HCT116 (cell line): Measurements from ENCODE around the gene CACNA2D2. TPM values are rescaled to one million over a fixed set of nuclear protein-coding genes. Genes with fewer than 3 reads are reported as not detected.

Experiments
- ATAC-seq: fragments of 200-7000 bp; cut with Tn5 transposase; 2 replicates; pipeline ENCODE4 v1.9.1; 2020; ENCODE audit warnings: mild to moderate bottlenecking, moderate library complexity
- BruUV-seq: library from RNA; stranded (reverse); fragments of 400-500 nt; replicated peaks from 2 replicates; lab custom pipeline; 2021; lab: Mats Ljungman, UMichigan
- CTCF ChIA-PET: fragments of 300-600 bp; sonication (Branson Sonifier 250); formaldehyde crosslinking; loops from one replicate; lab custom pipeline; 2021; ENCODE audit warnings: antibody characterized with exemption; lab: Charles Lee
- POLR2A ChIA-PET: fragments of 300-600, 350-600 bp; sonication (Branson Sonifier 250); formaldehyde crosslinking; loops from one replicate; lab custom pipeline; 2021; ENCODE audit warnings: antibody characterized with exemption; lab: Charles Lee
- RAD21 ChIA-PET, 2 experiments: fragments of 300-600 bp; sonication (Branson Sonifier 250); formaldehyde crosslinking; loops; one replicate each; lab custom pipeline; 2023; ENCODE audit warnings: low total read pairs in 2 of 2; ENCODE audit not compliant: uncharacterized antibody in 2 of 2, unreplicated experiment in 2 of 2, low non-redundant PET in 1 of 2; lab: Charles Lee
- DNase-seq: peaks from one replicate; pipeline ENCODE4 v3.0.0-alpha.2; 2010; ENCODE audit warnings: low read depth, low spot score
- H2AFZ ChIP-seq: fragments of 200-600 bp; shearing (Covaris generic), sonication (generic); 2 replicates; pipeline ENCODE4 v1.6.1; 2017; ENCODE audit warnings: low read depth, mixed run types, mixed read lengths, antibody characterized with exemption, low read length; ENCODE audit not compliant: poor library complexity, severe bottlenecking
- H3K27ac ChIP-seq: 2 replicates; pipeline ENCODE4 v1.5.1; 2012; ENCODE audit warnings: low read depth, low read length
- H3K27me3 ChIP-seq: fragments of 200-600 bp; sonication (generic); 2 replicates; pipeline ENCODE4 v1.6.1; 2016; ENCODE audit warnings: mixed run types, low read length, mixed read lengths; ENCODE audit not compliant: insufficient read depth
- H3K36me3 ChIP-seq, 2 experiments: fragments of 200-500 bp in 1 of 2; fragments of 200-600 bp in 1 of 2; sonication (Bioruptor generic) in 1 of 2; sonication (generic) in 1 of 2; 2 replicates each; pipeline versions ENCODE4 v1.5.1 to v1.6.1; 2014 to 2016; ENCODE audit warnings: low read length in 2 of 2, inconsistent platforms in 1 of 2, mixed read lengths in 1 of 2, mixed run types in 1 of 2; ENCODE audit not compliant: insufficient read depth in 2 of 2, control insufficient read depth in 1 of 2
- H3K4me1 ChIP-seq, 2 experiments: fragments of 200-600 bp in 1 of 2; sonication (generic) in 1 of 2; 2 replicates each; pipeline versions ENCODE4 v1.5.1 to v1.6.1; 2012 to 2017; ENCODE audit warnings: low read length in 2 of 2, inconsistent platforms in 1 of 2, mild to moderate bottlenecking in 1 of 2, mixed read lengths in 1 of 2, mixed run types in 1 of 2, moderate library complexity in 1 of 2; ENCODE audit not compliant: insufficient read depth in 2 of 2, control insufficient read depth in 1 of 2
- H3K4me2 ChIP-seq: fragments of 200-600 bp; sonication (generic); 2 replicates; pipeline ENCODE4 v1.6.1; 2017; ENCODE audit warnings: mixed run types, low read length, mixed read lengths
- H3K4me3 ChIP-seq, 2 experiments: fragments of 200-600 bp in 1 of 2; sonication (generic) in 1 of 2; replicated peaks in 1 of 2; 2 replicates each; pipeline ENCODE4 v1.5.1; 2011 to 2016; ENCODE audit warnings: low read length in 2 of 2, control low read depth in 1 of 2, low read depth in 1 of 2, mild to moderate bottlenecking in 1 of 2, mixed read lengths in 1 of 2, mixed run types in 1 of 2
- H3K79me2 ChIP-seq: fragments of 200-600 bp; sonication (generic); 2 replicates; pipeline ENCODE4 v1.6.1; 2017; ENCODE audit warnings: mild to moderate bottlenecking, mixed run types, low read length, moderate library complexity, mixed read lengths; ENCODE audit not compliant: insufficient read depth
- H3K9ac ChIP-seq: fragments of 200-600 bp; sonication (generic); 2 replicates; pipeline ENCODE4 v1.6.1; 2016; ENCODE audit warnings: low read length, mixed read lengths
- H3K9me2 ChIP-seq: fragments of 200-600 bp; sonication (generic), shearing (Covaris generic); 2 replicates; pipeline ENCODE4 v1.6.1; 2017; ENCODE audit warnings: mixed run types, mild to moderate bottlenecking, moderate library complexity; ENCODE audit not compliant: insufficient read depth
- H3K9me3 ChIP-seq, 2 experiments: fragments of 200-500 bp in 1 of 2; fragments of 200-600 bp in 1 of 2; sonication (Bioruptor generic) in 1 of 2; sonication (generic) in 1 of 2; 2 replicates each; pipeline ENCODE4 v1.6.1; 2014 to 2017; ENCODE audit warnings: low read length in 2 of 2, mixed read lengths in 2 of 2, inconsistent platforms in 1 of 2, low read depth in 1 of 2, mild to moderate bottlenecking in 1 of 2, mixed run types in 1 of 2, moderate library complexity in 1 of 2; ENCODE audit not compliant: control insufficient read depth in 1 of 2, insufficient read depth in 1 of 2
- H4K20me1 ChIP-seq: fragments of 200-600 bp; sonication (generic), shearing (Covaris generic); 2 replicates; pipeline ENCODE4 v1.6.1; 2017; ENCODE audit warnings: mixed run types, mild to moderate bottlenecking, moderate library complexity; ENCODE audit not compliant: insufficient read depth
- CBX3 ChIP-seq: IDR thresholded peaks from 2 replicates; pipeline ENCODE4 v1.6.1; 2012; ENCODE audit warnings: low read depth
- CEBPB ChIP-seq: IDR thresholded peaks from 2 replicates; pipeline ENCODE4 v1.6.1; 2012; ENCODE audit warnings: low read depth
- EZH2 ChIP-seq: fragments of 200-600 bp; sonication (generic); IDR thresholded peaks from 2 replicates; pipeline ENCODE4 v1.6.1; 2017; ENCODE audit warnings: antibody characterized with exemption, mixed run types
- EZH2phosphoT487 ChIP-seq: fragments of 200-600 bp; IDR thresholded peaks from 2 replicates; pipeline ENCODE4 v1.6.1; 2018; ENCODE audit warnings: antibody characterized with exemption, borderline replicate concordance
- FOSL1 ChIP-seq: IDR thresholded peaks from 2 replicates; pipeline ENCODE4 v1.6.1; 2012; ENCODE audit warnings: low read depth
- JUND ChIP-seq: IDR thresholded peaks from 2 replicates; pipeline ENCODE4 v1.6.1; 2012
- POLR2A ChIP-seq: IDR thresholded peaks from 2 replicates; pipeline ENCODE4 v1.7.0; 2011; ENCODE audit warnings: borderline replicate concordance; ENCODE audit not compliant: insufficient read depth, insufficient read length; ENCODE audit errors: extremely low read depth
- POLR2AphosphoS5 ChIP-seq: IDR thresholded peaks from 2 replicates; pipeline ENCODE4 v1.6.1; 2011; ENCODE audit warnings: mild to moderate bottlenecking, low read depth, low read length, moderate library complexity
- RAD21 ChIP-seq: IDR thresholded peaks from 2 replicates; pipeline ENCODE4 v1.6.1; 2012; ENCODE audit warnings: low read depth, mild to moderate bottlenecking
- SIN3A ChIP-seq: IDR thresholded peaks from 2 replicates; pipeline ENCODE4 v1.6.1; 2012; ENCODE audit warnings: low read depth
- SP1 ChIP-seq: IDR thresholded peaks from 2 replicates; pipeline ENCODE4 v1.6.1; 2012; ENCODE audit warnings: low read depth
- SRF ChIP-seq: IDR thresholded peaks from 2 replicates; pipeline ENCODE4 v1.6.1; 2012; ENCODE audit warnings: low read depth
- TCF7L2 ChIP-seq: IDR thresholded peaks from 2 replicates; pipeline ENCODE4 v1.7.0; 2011; ENCODE audit warnings: borderline replicate concordance, inconsistent platforms; ENCODE audit not compliant: insufficient read depth, insufficient read length; ENCODE audit errors: extremely low read depth
- YY1 ChIP-seq: IDR thresholded peaks from 2 replicates; pipeline ENCODE4 v1.6.1; 2011; ENCODE audit warnings: low read length, low read depth, moderate library complexity, mild to moderate bottlenecking; ENCODE audit not compliant: insufficient replicate concordance; ENCODE audit errors: extremely low read depth
- ZFX ChIP-seq: fragments of 450-650 bp; IDR thresholded peaks from 2 replicates; pipeline ENCODE4 v1.6.1; 2017
- ZNF274 ChIP-seq: fragments of 200-500 bp; sonication (Bioruptor generic); IDR thresholded peaks from 2 replicates; pipeline ENCODE4 v1.6.1; 2014; ENCODE audit warnings: mild to moderate bottlenecking, low read depth, low read length, inconsistent platforms
- intact Hi-C: fragments of 100-400 bp; cut with micrococcal nuclease; formaldehyde crosslinking; loops from 2 replicates; pipeline ENCODE4 v1.10.0; 2022
- total RNA-seq: library from RNA; stranded (reverse); gene quantifications from one replicate; pipeline ENCODE4 v1.2.1, GENCODE V29; 2021; ENCODE audit not compliant: unreplicated experiment
- TF ChIP-seq, protein P1 (sequence below): IDR thresholded peaks from 2 replicates; pipeline ENCODE4 v1.6.1; 2012
- TF ChIP-seq, protein P2 (sequence below): IDR thresholded peaks from 2 replicates; pipeline ENCODE4 v1.6.1; 2012
- TF ChIP-seq, protein P3 (sequence below), 3 experiments: fragments of 200-600 bp in 1 of 3; sonication (generic) in 1 of 3; IDR thresholded peaks in 2 of 3; conservative IDR thresholded peaks in 1 of 3; 2 replicates each; pipeline ENCODE4 v1.5.1; 2012 to 2017; ENCODE audit warnings: low read depth in 2 of 3, low read length in 2 of 3, antibody characterized with exemption in 1 of 3, borderline replicate concordance in 1 of 3, control low read depth in 1 of 3, mild to moderate bottlenecking in 1 of 3, mixed read lengths in 1 of 3, mixed run types in 1 of 3, moderate library complexity in 1 of 3; ENCODE audit not compliant: insufficient read depth in 1 of 3
- TF ChIP-seq, protein P4 (sequence below): IDR thresholded peaks from 2 replicates; pipeline ENCODE4 v1.6.1; 2011; ENCODE audit warnings: mild to moderate bottlenecking, low read length, moderate library complexity; ENCODE audit not compliant: insufficient replicate concordance; ENCODE audit errors: extremely low read depth

Gene CACNA2D2
- total RNA-seq, 1 experiment from 2014 or later, result 10.2 TPM

DNA sequence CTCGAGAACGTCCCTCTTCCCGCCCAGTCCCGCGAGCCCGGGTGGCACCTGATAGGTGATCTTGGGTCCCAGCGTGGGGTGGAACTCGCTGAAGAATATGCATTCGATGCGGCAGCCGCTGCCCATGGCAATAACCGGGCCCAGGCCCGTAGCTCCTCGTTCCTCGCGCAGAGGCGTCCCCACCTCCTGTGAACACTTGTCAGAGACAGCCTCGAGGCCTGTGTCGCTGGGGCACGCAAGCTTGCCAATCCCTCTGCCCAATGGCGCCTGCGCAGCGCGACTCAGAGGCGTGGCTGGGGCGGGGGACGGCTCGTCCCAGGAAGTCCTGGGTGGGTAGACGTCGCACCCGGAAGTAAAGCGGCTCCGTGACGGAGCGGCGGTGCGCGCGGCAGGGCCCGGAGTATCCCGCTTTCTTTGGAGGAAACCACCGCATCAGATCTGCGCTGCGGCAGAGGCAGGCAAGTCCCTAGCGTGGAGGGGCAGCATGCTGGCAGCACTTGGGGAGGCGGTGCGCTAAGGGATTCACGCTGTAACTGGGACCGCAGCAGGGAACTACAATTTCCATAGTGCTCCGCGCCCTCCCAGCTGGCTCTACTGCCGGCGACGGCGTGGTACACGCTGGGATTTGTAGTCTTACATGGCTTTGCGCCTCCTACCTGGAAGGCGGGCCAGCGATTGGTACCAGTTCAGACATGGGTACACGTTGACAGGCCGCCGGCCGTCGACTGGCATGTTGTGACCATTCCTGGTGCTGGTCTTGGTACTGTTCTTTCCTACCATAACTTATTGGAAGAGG lies 152.7 kb downstream of the CACNA2D2 start, which contains the start of the genes CYB561D2 and NPRL2:
Gene CYB561D2, plus strand, starts transcription at position 336 of the 796 bp plus-strand sequence. CDS start 572 bp downstream, outside the sequence.
Gene NPRL2, minus strand, starts transcription at position 249 of the 796 bp plus-strand sequence. Its CDS starts 123 bp downstream, at position 126.
- intact Hi-C loops, result loop anchor here (1.0 to 10.0 kb wide), 2 partner anchors 9 to 1034 kb away; partner anchors contain the start of genes MANF and TMEM115
- Histone ChIP-seq H4K20me1 (no peaks in the 10 kb centered on the region), H3K27me3 (no peaks in the 10 kb centered on the region), H3K9me2 (no peaks in the 10 kb centered on the region), H3K9ac (peak within 1 kb of the TSS; percentile 72), H3K9me3 (no peaks in the 10 kb centered on the region), H3K79me2 (peaks cover 26% of the 10 kb centered on the region), H2AFZ (no peak within 1 kb of the TSS), H3K4me1 (peaks cover 6 to 37% of the 10 kb centered on the region in 2 experiments), H3K4me3 (peak within 1 kb of the TSS; percentile 73 to 83), H3K36me3 (peaks cover 7 to 31% of the 10 kb centered on the region in 2 experiments; a peak in 2 of 4 replicates), H3K4me2 (peak within 1 kb of the TSS; percentile 91), H3K27ac (peak within 1 kb of the TSS; percentile 70)
- ATAC-seq (peak; percentile 92), DNase-seq (peak; percentile 89)
- TF ChIP-seq, protein P1, sequence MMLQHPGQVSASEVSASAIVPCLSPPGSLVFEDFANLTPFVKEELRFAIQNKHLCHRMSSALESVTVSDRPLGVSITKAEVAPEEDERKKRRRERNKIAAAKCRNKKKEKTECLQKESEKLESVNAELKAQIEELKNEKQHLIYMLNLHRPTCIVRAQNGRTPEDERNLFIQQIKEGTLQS, result no peak
- no peak for TF ChIP-seq YY1
- no peak for TF ChIP-seq CBX3
- TF ChIP-seq, protein P2, sequence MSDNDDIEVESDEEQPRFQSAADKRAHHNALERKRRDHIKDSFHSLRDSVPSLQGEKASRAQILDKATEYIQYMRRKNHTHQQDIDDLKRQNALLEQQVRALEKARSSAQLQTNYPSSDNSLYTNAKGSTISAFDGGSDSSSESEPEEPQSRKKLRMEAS, result no peak
- no peak for TF ChIP-seq ZNF274
- no peak for TF ChIP-seq SIN3A
- TF ChIP-seq JUND, result no peak
- TF ChIP-seq SRF, result no peak
- TF ChIP-seq EZH2phosphoT487, result no peak
- TF ChIP-seq RAD21, result no peak
- TF ChIP-seq SP1, result no peak
- no peak for TF ChIP-seq TCF7L2
- peak; percentile 74; the same call in 1 of the 2 replicates for TF ChIP-seq ZFX
- TF ChIP-seq EZH2, result no peak
- TF ChIP-seq, protein P3, sequence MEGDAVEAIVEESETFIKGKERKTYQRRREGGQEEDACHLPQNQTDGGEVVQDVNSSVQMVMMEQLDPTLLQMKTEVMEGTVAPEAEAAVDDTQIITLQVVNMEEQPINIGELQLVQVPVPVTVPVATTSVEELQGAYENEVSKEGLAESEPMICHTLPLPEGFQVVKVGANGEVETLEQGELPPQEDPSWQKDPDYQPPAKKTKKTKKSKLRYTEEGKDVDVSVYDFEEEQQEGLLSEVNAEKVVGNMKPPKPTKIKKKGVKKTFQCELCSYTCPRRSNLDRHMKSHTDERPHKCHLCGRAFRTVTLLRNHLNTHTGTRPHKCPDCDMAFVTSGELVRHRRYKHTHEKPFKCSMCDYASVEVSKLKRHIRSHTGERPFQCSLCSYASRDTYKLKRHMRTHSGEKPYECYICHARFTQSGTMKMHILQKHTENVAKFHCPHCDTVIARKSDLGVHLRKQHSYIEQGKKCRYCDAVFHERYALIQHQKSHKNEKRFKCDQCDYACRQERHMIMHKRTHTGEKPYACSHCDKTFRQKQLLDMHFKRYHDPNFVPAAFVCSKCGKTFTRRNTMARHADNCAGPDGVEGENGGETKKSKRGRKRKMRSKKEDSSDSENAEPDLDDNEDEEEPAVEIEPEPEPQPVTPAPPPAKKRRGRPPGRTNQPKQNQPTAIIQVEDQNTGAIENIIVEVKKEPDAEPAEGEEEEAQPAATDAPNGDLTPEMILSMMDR (IDR thresholded peaks at IDR 0.05 in 2 of 3, conservative IDR thresholded peaks at IDR 0.05 in 1 of 3; ENCODE audit: borderline replicate concordance in 1 of 3, insufficient read depth in 1 of 3, low read depth in 2 of 3, low read length in 2 of 3), result no peak
- TF ChIP-seq, protein P4, sequence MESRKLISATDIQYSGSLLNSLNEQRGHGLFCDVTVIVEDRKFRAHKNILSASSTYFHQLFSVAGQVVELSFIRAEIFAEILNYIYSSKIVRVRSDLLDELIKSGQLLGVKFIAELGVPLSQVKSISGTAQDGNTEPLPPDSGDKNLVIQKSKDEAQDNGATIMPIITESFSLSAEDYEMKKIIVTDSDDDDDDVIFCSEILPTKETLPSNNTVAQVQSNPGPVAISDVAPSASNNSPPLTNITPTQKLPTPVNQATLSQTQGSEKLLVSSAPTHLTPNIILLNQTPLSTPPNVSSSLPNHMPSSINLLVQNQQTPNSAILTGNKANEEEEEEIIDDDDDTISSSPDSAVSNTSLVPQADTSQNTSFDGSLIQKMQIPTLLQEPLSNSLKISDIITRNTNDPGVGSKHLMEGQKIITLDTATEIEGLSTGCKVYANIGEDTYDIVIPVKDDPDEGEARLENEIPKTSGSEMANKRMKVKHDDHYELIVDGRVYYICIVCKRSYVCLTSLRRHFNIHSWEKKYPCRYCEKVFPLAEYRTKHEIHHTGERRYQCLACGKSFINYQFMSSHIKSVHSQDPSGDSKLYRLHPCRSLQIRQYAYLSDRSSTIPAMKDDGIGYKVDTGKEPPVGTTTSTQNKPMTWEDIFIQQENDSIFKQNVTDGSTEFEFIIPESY, result no peak
- TF ChIP-seq FOSL1, result no peak
- TF ChIP-seq POLR2AphosphoS5, result peak; percentile 94
- TF ChIP-seq CEBPB, result no peak
- TF ChIP-seq POLR2A, result peak; percentile 78
- ChIA-PET RAD21 (no interaction called here), CTCF (interaction anchor here (0.8 to 1.7 kb wide), 4 partner anchors 10 to 192 kb away, joined by 3 to 9 read pairs (median 6); partner anchors contain the start of gene RASSF1), POLR2A (interaction anchor here (0.6 to 2.2 kb wide), 9 partner anchors 9 to 198 kb away, joined by 3 to 21 read pairs (median 3); partner anchors contain the start of genes RASSF1, TMEM115 and TUSC2)
- BruUV-seq, result TSS peak; percentile 47
